Measurements from ENCODE around the gene HMOX1.
"Not testable (repeated sequence)": the region's sequence is repeated elsewhere in the genome, so short reads cannot be mapped to it uniquely, and the experiment has no call there.

Gene HMOX1

DNA sequence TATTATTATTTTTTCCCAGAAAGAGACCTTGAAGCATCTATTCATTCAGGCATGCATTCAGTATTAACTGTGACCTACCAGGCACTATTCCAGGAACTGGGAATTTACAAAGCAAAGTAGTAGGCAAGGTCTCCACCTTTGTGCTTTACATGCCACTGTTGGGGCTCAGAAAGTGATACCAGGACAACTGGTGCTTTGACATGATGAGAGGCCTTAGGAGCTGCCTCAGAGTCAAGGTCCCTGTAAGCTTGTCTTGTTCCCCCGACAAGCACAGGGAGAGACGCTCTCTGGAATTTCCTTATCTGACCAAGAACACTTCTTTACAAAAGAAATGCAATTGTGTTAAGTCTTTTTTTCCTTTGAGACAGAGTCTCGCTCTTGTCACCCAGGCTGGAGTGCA lies 2.3 kb upstream of the HMOX1 start:
- in situ Hi-C loops (cut with MboI; ENCODE audit: low sequenced_read_pairs) = no loop called here

DNA sequence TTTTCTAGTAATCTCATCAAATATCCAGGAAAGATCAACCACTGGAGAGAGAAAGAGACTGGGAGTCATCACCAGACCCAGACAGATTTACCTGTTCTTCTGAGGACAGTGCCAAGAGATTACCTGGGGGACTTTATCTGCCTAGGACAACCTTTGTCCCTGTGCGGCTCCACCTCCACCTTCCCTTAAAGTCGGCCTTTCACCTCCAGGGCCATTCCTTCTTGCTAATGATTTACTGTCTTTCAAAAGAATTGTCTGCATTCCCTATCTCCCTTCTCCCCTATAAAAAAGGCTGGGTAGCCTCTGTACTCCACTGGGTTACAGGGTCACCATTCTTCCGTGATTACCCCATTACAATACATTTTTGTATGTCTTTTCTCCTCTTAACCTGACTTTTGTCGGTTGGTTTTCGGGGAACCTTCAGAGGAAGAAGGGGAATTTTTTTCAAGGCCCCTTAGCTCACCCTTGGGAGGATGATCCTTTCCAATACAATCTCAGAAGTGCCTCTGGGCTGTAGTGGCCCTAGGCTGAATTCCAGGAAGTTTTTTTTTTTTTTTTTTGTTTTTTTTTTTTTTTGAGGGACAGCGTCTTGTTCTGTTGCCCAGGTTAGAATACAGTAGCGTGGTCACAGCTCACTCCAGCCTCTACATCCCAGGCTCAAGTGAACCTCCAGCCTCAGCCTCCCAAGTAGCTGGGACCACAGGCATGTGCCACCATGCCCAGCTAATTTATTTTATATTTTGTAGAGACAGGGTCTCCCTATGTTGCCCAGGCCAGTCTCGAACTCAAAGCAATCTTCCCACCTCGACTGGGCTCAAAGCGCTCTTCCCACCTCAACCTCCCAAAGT lies 1.5 kb upstream of the HMOX1 start:
- in situ Hi-C loops (cut with MboI; ENCODE audit: low sequenced_read_pairs) = no loop called here

DNA sequence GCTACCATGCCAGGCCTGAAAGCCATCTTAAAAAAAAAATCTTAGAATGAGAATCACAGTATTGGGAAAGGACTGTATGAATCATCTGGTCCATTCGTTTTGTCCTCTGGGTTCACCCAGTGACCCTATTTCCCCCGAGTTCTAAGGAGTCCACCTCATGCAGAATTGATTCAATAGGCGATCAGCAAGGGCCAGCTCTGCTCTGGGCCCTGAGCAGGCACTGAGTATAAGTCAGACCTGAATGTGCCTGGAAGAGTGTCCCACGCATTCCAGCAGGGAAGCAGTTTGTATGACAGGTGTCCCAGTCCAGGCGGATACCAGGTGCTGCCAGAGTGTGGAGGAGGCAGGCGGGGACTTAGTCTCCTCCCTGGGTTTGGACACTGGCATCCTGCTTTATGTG lies 883 bp upstream of the HMOX1 start:
- in situ Hi-C loops (cut with MboI; ENCODE audit: low sequenced_read_pairs) = no loop called here

DNA sequence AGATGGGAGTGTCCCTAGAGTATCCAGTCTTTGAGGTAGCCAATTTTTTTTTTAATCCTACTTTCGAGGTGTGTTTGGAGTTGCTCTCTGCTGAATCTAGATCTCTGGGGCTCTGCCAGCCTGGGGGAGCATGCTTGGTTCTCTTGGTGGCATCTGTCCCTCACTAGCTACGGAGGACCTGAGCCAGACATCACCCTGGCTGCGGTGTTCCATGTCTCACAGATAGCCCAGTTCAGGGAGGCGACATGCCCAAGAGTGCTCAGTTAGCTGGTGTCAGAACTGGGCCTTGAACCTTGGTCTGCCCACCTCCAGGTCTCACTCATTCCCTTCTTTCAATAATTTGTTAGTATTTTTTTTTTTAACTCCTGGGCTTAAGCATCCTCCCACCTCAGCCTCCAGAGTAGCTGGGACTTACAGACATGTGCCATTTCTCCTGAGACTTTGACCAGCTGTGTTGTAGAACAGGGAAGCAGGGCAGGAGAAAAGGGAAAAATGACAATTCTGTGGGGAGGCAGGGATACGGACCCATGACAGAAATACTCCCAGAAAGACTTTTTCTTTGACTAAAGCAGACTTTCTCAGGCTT lies 621 bp downstream of the HMOX1 start:
- in situ Hi-C loops (cut with MboI; ENCODE audit: low sequenced_read_pairs) = no loop called here

DNA sequence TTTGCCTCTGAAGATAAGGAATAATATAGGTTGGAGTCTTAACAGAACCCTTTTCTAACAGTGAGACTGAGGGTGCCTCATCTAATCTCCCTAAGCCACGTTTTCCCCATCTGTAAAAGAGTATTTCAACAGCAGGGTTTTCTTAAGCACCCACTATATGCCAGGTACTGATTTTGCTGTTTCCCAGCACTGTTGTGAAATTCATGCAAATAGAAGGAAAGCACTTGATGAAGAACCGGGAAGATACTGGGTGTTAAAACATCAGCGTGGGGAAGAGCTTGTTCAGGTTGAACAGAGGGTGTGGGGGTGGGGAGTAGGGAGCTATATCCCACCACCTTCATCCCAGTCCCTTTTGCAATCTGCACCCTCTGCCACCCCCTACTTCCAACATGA lies 2.8 kb downstream of the HMOX1 start:
- in situ Hi-C loops (cut with MboI; ENCODE audit: low sequenced_read_pairs) = no loop called here

DNA sequence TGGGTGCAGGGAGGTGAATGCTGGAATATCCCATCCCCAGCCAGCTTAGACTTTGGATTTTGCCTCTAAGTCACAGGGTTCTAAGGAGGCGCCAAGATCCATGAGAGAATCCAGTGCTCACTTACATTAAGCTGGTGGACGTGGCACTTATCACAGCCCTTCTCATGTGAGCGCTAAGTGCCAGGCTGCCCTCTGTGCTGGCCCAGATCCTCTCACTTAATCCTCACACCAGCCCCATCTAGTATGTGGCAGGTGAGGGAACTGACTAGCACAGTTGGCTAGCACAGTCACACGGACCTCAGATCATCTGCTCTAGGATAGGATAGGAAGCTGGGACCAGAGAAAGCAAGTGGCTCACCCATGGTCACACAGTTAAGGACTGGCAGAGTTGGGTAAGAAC lies 3.6 kb downstream of the HMOX1 start:
- in situ Hi-C loops (cut with MboI; ENCODE audit: low sequenced_read_pairs) = no loop called here

DNA sequence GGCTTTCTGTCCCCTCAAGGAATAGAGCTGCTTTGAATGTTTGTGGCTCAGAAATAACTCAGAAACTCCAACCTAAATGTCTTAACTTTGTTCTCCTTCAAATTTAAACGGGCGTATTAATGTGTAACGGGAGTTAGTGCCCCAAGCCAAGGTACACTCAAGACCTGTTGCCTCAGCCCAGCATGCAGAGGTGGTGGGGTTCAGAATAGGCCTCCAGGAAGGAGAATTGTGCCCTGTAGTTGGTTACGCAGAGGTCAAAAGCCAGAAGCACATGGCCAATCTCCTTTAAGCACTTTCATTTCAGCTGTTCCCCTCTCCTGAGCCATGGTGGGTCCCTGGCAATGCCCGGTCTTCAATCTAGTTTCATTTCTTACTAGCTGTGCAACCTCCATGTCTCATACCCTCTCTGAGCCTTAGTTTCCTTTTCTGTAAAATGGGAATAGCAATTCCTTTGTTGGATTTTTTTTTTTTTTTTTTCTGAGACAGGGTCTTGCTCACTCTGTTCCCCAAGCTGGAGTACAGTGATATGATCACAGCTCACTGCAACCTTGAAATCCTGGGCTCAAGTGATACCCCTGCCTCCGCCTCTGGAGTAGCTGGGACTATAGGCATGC lies 4.2 kb downstream of the HMOX1 start:
- in situ Hi-C loops (cut with MboI; ENCODE audit: low sequenced_read_pairs) = no loop called here

DNA sequence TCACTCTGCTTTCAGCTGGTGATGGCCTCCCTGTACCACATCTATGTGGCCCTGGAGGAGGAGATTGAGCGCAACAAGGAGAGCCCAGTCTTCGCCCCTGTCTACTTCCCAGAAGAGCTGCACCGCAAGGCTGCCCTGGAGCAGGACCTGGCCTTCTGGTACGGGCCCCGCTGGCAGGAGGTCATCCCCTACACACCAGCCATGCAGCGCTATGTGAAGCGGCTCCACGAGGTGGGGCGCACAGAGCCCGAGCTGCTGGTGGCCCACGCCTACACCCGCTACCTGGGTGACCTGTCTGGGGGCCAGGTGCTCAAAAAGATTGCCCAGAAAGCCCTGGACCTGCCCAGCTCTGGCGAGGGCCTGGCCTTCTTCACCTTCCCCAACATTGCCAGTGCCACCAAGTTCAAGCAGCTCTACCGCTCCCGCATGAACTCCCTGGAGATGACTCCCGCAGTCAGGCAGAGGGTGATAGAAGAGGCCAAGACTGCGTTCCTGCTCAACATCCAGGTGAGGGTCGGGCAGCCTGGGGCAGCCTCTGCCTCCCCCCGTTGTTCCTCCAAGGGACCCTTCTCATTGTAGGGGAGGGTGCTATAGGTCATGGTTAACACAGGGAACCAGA lies 5.9 kb downstream of the HMOX1 start:
- in situ Hi-C loops (cut with MboI; ENCODE audit: low sequenced_read_pairs) = no loop called here

DNA sequence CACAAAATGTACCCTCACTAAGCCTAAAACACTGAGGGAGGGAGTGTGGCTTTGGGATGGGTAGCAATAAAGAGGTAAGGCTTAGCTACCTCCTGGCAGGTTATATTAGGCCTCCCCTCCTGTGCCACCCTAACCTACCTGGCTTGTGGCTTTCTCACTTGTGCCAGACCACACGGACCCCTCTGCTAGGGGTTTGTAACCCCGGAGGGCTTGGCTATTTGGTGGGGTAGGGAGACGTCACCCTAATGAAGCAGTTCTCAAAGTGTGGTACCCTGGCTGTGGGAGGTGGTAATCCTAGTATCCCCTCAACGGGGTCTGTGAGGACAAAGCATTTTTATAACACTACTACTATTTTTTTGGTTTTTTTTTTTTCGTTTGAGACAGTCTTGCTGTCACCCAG lies 10.0 kb downstream of the HMOX1 start:
- in situ Hi-C loops (cut with MboI; ENCODE audit: low sequenced_read_pairs) = no loop called here

DNA sequence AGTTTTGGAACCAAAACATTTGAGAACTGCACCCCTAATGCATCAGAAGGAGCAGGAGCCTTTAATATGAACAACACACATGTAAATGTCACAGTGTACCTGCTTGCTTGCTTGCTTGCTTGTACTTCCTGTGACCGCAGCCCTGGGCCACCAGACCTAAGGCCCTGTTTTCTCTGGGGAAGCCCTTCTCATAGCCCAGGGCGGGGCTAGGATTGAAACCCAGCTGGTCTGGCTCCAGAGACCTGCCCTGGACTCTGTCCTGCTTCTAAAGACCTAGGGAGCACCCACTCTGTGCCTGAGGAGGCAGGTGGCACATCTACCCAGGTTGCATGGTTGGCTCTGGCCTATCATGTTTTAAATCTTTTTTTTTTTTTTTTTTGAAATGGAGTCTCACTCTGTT lies 11.5 kb downstream of the HMOX1 start:
- in situ Hi-C loops (cut with MboI; ENCODE audit: low sequenced_read_pairs) = no loop called here

DNA sequence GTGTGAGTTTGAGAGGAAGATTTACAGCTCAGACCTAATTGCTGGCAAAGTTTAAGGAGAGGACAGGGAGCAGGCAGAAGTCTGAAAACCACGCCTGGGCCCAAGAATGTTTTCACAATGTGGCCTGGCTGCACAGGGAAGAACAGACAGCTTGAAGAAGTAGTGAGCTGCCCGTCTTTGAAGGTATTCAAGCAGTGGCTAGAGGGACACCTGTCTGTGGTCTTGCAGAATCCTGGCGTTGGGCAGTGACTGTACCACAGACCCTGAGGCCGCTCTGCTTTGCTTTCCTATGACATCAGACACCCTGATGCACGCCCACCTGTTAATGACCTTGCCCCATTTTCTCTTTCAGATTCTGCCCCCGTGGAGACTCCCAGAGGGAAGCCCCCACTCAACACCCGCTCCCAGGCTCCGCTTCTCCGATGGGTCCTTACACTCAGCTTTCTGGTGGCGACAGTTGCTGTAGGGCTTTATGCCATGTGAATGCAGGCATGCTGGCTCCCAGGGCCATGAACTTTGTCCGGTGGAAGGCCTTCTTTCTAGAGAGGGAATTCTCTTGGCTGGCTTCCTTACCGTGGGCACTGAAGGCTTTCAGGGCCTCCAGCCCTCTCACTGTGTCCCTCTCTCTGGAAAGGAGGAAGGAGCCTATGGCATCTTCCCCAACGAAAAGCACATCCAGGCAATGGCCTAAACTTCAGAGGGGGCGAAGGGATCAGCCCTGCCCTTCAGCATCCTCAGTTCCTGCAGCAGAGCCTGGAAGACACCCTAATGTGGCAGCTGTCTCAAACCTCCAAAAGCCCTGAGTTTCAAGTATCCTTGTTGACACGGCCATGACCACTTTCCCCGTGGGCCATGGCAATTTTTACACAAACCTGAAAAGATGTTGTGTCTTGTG lies 12.5 kb downstream of the HMOX1 start:
- in situ Hi-C loops (cut with MboI; ENCODE audit: low sequenced_read_pairs) = no loop called here

DNA sequence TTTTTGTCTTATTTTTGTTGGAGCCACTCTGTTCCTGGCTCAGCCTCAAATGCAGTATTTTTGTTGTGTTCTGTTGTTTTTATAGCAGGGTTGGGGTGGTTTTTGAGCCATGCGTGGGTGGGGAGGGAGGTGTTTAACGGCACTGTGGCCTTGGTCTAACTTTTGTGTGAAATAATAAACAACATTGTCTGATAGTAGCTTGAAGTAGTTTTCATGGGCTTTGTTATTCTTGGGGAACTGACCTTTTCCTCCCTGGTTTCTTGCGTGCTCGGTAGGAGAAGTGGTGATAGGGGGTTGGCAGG lies 13.1 kb downstream of the HMOX1 start:
- in situ Hi-C loops (cut with MboI; ENCODE audit: low sequenced_read_pairs) = no loop called here

DNA sequence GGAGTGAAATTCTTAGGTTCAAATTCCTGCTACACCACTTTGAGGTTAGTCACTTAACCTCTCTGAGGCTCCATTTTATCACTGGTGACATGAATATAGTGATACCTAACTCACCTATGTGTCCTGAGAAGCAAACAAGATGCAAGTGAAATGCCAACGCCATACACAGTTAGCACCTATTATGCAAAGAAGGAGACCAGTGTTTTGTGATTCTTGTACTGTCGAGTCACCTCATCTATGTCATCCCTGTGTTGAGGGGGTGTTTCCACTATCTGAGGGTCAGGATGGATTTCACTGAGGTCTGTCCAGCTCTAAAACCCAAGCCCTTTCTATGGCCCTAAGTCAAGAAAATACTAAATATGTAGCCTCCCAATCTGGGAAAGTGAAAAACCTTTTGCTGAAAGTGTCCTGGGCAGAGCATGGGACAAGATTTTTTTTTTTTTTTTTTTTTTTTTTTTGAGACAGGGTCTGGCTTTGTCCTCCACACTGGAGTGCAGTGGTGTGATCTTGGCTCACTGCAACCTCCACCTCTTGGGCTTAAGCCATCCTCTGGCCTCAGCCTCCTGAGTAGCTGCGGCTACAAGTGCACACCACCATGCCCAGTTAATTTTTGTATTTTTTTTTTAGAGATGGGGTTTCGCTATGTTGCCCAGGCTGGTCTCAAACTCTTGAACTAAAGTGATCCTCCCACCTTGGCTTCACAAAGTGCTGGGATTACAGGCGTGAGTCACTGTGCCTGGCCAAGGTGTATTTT lies 14.1 kb downstream of the HMOX1 start:
- in situ Hi-C loops (cut with MboI; ENCODE audit: low sequenced_read_pairs) = no loop called here

DNA sequence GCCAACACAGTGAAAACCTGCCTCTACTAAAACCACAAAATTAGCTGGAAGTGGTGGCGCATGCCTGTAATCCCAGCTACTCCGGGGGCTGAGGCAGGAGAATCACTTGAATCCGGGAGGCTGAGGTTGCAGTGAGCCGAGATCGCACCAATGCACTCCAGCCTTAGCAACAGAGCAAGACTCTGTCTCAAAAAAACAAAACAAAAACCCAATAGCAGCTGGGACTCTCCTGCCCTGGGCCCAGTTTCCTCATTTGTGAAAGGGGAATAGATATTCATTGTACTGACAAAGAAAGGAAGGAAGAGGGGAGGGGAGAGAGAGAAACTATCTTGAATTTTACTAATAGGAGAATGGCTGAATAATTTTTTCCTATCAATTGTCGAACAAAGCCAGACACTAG lies 15.7 kb downstream of the HMOX1 start:
- in situ Hi-C loops (cut with MboI; ENCODE audit: low sequenced_read_pairs) = not testable (repeated sequence)

DNA sequence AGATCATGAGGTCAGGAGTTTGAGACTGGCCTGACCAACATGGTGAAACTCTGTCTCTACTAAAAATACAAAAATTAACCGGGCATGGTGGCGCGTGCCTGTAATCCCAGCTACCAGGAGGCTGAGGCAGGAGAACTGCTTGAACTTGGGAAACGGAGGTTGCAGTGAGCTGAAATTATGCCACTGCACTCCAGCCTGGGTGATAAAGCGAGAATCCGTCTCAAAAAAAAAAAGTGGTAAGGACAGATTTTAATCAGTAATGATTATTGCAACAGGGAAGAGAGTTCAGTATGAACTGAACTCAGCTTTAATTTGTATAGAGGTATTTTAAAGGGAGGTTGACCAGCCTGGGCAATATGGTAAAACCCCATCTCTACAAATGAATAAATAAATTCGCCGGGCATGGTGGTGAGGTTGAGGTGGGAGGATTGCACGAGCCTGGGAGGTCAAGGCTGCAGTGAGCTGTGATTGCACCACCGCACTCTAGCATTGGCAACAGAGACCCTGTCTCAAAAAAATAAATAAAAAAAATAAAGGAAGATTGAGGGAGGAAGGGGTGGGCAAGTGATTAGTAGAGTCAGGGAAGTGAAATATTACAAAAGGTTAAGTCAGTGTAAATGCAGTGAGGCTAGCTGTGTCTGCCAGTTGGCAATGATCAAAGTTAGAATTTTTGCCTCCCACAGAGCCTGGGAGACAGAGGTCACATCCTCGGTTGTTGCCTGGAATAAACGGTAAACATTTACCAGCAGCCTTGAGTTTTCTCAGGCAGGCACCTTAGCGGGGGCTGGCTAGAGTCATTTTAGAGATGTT lies 16.4 kb downstream of the HMOX1 start:
- in situ Hi-C loops (cut with MboI; ENCODE audit: low sequenced_read_pairs) = no loop called here

DNA sequence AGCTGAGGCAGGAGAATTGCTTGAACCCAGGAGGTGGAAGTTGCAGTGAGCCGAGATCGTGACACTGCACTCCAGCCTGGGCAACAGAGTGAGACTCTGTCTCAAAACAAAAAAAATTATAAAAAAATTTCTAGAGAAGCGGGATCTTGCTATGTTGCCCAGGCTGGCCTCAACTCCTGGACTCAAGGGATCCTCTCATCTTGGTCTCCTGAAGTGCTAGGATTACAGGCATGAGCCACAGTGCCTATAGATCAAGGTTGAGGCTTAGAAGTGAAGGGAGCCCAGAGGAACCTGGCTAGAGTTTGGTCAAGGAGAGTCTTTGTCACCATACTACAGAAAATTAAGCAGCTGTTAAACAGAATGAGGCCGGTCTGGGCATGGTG lies 17.7 kb downstream of the HMOX1 start:
- in situ Hi-C loops (cut with MboI; ENCODE audit: low sequenced_read_pairs) = no loop called here

DNA sequence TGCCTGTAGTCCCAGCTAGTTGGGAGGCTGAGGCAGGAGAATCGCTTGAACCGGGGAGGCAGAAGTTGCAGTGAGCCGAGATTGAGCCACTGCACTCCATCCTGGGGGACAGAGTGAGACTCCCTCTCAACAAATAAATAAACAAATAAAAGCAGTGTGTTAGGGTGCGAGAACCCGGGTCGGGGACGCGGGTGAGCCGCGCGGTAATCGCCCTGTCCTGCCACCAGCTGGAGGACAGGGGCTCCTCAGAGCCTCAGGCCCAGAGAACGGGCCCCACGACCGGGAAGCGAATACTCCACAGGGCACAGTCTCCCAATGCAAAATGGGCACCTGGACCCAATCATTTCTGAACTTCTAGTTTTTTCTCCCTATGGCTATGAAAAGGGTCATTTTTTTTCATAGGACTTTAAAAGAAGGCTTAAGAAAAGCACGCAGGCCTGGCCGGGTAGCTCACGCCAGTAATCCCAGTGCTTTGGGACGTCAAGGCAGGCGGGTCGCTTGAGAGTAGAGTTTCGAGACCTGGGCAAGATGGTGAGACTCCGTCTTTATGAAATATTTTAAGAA lies 18.3 kb downstream of the HMOX1 start:
- in situ Hi-C loops (cut with MboI; ENCODE audit: low sequenced_read_pairs) = no loop called here

DNA sequence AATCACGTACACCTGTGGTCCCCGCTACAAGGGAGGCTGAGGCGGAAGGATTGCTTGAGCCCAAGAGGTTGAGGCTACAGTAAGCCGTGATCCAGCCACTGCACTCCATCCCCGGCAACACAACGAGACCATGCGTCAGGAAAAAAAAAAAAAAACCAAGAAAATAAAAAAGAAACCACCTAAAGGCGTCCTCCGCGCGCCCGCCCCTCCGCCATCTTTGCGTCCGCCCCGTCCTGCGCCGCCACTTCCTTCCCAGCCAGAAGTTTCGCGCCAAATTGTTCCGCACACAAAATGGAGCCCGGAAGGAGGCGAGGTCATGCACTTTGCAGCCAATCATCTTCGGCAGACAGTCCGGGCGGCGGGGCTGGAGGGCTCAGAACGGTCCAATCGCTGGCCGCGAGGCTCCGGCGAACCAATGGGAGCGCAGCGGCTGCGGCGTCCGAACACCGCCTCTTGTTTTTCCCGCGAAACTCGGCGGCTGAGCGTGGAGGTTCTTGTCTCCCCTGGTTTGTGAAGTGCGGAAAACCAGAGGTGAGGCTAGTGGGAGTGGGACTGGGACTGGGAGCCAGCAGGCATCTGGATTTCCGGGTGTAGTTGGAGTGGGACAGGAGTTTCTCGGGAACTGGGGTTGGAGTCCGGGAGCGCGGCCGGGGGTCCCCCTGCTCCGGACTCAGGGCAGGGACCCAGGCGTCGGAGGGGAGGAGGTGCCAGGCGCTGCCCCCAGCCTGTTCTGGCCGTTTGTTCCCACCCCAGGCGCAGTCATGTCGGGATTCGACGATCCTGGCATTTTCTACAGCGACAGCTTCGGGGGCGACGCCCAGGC lies 19.0 kb downstream of the HMOX1 start, which contains the start of gene MCM5:
Gene MCM5, plus strand, starts transcription at position 463 of the 823 bp plus-strand sequence. Its CDS starts 299 bp downstream, at position 762.
- in situ Hi-C loops (cut with MboI; ENCODE audit: low sequenced_read_pairs) = no loop called here
